Ascending aorta (tissue), 2 donors: ENCODE data around the gene DOCK3. TPM values are rescaled to one million over a fixed set of nuclear protein-coding genes. Genes with fewer than 3 reads are reported as not detected.

Experiments
- DNase-seq, 2 donors: peaks; one replicate each; pipeline ENCODE4 v3.0.0-alpha.2; 2019; ENCODE audit warnings: low spot score in 2 of 2
- H3K27ac ChIP-seq, 2 donors: fragments of 200-600 bp; sonication (generic); one replicate each; pipeline ENCODE4 v1.5.1; 2016 to 2017; ENCODE audit warnings: mild to moderate bottlenecking in 1 of 2
- H3K27me3 ChIP-seq: fragments of 200-600 bp; sonication (generic); one replicate; pipeline ENCODE4 v1.5.1; 2017
- H3K36me3 ChIP-seq, 2 donors: fragments of 200-600 bp; sonication (generic); one replicate each; pipeline ENCODE4 v1.5.1; 2016
- H3K4me1 ChIP-seq, 2 donors: fragments of 200-600 bp; sonication (generic); one replicate each; pipeline ENCODE4 v1.5.1; 2016 to 2017; ENCODE audit warnings: mild to moderate bottlenecking in 1 of 2
- H3K4me3 ChIP-seq, 2 donors: fragments of 200-600 bp; sonication (generic); one replicate each; pipeline ENCODE4 v1.5.1; 2016 to 2017; ENCODE audit warnings: mild to moderate bottlenecking in 1 of 2
- H3K9me3 ChIP-seq, 2 donors: fragments of 200-600 bp; sonication (generic); one replicate each; pipeline ENCODE4 v1.5.1; 2016
- intact Hi-C: fragments of 100-400 bp; cut with DNase I; formaldehyde crosslinking; loops from one replicate; pipeline ENCODE4 v1.15.1; 2023
- total RNA-seq: library from RNA; depleted of rRNA; stranded (reverse); fragments of >200 nt; gene quantifications from one replicate; pipeline ENCODE4 v1.1.0, GENCODE V29; 2016
- TF ChIP-seq, protein P1 (sequence below), 3 experiments: fragments of 200-600 bp in 2 of 3; fragments of 450-650 bp in 1 of 3; sonication (generic) in 2 of 3; IDR thresholded peaks; one replicate each; pipeline ENCODE4 v1.5.1; 2016 to 2019; ENCODE audit warnings: antibody characterized with exemption in 3 of 3, mild to moderate bottlenecking in 1 of 3, moderate library complexity in 1 of 3

Gene DOCK3
- total RNA-seq, 1 donor from 2014 or later: 3.9 TPM

DNA sequence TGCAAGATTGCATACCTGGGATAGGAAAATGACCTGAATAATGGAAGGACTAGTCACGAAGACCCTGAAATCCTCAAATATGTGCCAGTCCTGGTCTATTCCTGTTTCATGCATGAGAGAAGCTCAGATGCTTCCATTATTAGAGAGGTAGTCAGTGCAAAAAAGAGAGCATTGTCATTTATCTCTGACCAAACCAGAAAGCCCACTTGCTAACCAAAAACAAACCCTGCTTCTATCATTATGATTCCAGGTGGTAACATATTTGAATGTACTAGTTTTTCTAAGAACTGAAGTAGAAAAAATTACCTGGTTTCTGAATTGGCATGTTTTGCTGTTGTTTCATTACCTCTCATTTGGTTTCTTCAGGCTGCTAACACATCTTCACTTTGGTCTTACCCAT, 549.6 kb downstream of the DOCK3 start:
- TF ChIP-seq, protein P1, sequence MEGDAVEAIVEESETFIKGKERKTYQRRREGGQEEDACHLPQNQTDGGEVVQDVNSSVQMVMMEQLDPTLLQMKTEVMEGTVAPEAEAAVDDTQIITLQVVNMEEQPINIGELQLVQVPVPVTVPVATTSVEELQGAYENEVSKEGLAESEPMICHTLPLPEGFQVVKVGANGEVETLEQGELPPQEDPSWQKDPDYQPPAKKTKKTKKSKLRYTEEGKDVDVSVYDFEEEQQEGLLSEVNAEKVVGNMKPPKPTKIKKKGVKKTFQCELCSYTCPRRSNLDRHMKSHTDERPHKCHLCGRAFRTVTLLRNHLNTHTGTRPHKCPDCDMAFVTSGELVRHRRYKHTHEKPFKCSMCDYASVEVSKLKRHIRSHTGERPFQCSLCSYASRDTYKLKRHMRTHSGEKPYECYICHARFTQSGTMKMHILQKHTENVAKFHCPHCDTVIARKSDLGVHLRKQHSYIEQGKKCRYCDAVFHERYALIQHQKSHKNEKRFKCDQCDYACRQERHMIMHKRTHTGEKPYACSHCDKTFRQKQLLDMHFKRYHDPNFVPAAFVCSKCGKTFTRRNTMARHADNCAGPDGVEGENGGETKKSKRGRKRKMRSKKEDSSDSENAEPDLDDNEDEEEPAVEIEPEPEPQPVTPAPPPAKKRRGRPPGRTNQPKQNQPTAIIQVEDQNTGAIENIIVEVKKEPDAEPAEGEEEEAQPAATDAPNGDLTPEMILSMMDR (IDR thresholded peaks at IDR 0.05): no peak
- Histone ChIP-seq H3K36me3 (no peaks in the 10 kb centered on the region), H3K4me3 (no peak overlapping the region), H3K9me3 (no peaks in the 10 kb centered on the region), H3K27ac (no peak overlapping the region), H3K4me1 (no peaks in the 10 kb centered on the region), H3K27me3 (no peaks in the 10 kb centered on the region)
- no peak for DNase-seq
- intact Hi-C loops: no loop called here

DNA sequence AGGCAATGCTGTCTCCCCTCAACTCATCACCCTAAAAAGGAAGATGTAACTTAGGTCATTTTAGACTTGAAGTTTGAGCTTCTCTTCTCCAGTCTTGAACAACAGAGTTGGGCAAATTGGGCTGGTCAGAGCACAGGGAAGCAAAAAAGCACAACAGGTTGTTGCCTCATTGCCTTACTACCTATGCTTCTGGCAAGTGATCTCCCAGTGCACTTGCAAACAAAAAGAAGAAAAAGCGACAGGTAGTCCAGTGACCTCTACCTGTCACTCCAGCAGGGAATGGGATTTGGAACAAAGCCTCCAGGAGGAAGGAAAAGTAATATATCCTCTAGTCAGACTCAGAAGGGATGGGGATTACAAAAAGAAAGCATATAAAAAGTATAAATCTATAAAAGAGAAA, 550.1 kb downstream of the DOCK3 start:
- H3K36me3 ChIP-seq: no peaks in the 10 kb centered on the region
- no peak for DNase-seq
- intact Hi-C loops: no loop called here
- H3K4me1 ChIP-seq: no peaks in the 10 kb centered on the region
- no peak overlapping the region for H3K4me3 ChIP-seq
- no peaks in the 10 kb centered on the region for H3K27me3 ChIP-seq
- H3K27ac ChIP-seq: no peak overlapping the region
- TF ChIP-seq, protein P1 (IDR thresholded peaks at IDR 0.05): no peak
- H3K9me3 ChIP-seq: no peaks in the 10 kb centered on the region

DNA sequence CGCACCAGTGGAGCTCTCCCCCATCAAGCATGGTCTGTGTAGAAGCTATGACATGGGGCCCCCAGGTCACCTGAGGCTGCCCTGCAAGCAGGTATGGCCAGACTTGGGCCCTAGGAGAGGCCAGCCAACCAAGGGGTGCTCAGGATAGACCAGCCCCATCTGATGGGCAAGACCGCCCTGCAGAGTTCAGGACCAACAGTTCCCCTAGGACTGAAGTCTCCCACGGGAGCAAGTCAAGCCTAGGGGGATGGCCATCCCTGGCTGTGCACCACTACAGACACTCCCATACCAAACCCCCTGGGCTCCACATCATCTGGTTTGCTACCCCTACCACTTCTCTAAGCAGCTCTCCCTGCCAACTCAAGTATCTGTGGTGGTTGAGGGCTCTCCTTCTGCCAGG, 568.2 kb downstream of the DOCK3 start:
- Histone ChIP-seq H3K4me1 (no peaks in the 10 kb centered on the region), H3K27ac (no peak overlapping the region), H3K36me3 (no peaks in the 10 kb centered on the region), H3K4me3 (no peak overlapping the region), H3K27me3 (no peaks in the 10 kb centered on the region), H3K9me3 (no peaks in the 10 kb centered on the region)
- TF ChIP-seq, protein P1 (IDR thresholded peaks at IDR 0.05): no peak
- intact Hi-C loops: no loop called here
- DNase-seq: no peak

DNA sequence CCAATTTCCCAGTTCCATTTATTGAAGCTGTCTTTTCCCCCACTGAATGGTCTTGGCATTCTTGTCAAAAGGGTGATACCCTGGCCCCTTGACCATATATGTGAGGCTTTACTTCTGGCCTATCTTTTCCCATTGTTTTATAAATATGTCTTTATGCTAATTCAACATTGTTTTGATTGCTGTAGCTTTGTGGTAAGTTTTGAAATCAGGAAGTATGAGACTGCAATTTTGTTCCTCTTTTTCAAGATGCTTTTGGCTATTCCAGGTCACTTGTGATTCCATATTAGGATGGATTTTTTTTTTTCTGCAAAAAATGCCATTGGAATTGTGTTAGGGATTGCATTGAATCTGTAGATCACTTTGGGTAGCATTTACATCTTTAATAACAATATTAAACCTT, 569.2 kb downstream of the DOCK3 start:
- Histone ChIP-seq H3K27me3 (no peaks in the 10 kb centered on the region), H3K4me1 (no peaks in the 10 kb centered on the region), H3K4me3 (no peak overlapping the region), H3K27ac (no peak overlapping the region), H3K9me3 (no peaks in the 10 kb centered on the region), H3K36me3 (no peaks in the 10 kb centered on the region)
- no peak for DNase-seq
- TF ChIP-seq, protein P1 (IDR thresholded peaks at IDR 0.05): no peak
- intact Hi-C loops: no loop called here

DNA sequence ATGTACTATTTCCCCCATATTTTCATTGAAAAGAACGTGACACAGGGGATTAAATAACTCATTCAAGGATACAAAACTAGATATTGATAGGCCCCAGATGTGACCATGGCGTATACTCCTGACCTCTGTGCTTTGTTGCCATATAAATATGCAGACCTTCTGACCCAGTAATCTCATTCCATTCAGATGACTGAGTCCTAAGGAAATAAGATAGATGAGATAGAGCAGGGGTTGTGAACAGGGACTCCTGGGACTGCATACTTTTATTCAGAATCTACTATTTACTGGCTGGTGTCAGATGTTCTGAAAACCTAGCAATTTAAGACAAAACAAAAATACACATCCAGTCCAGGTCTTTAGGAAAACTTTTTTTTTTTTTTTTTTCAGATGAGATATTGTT, 571.1 kb downstream of the DOCK3 start:
- intact Hi-C loops: no loop called here

More for the DNA sequence above, 571.1 kb downstream of the DOCK3 start:
- Histone ChIP-seq H3K4me3 (no peak overlapping the region), H3K9me3 (no peaks in the 10 kb centered on the region), H3K27ac (no peak overlapping the region), H3K27me3 (no peaks in the 10 kb centered on the region), H3K4me1 (no peaks in the 10 kb centered on the region), H3K36me3 (no peaks in the 10 kb centered on the region)
- DNase-seq: no peak
- TF ChIP-seq, protein P1 (IDR thresholded peaks at IDR 0.05): no peak
